ENCODE results near the gene USP26.
"Not testable (repeated sequence)": the region's sequence is repeated elsewhere in the genome, so short reads cannot be mapped to it uniquely, and the experiment has no call there.

USP26 gene

DNA sequence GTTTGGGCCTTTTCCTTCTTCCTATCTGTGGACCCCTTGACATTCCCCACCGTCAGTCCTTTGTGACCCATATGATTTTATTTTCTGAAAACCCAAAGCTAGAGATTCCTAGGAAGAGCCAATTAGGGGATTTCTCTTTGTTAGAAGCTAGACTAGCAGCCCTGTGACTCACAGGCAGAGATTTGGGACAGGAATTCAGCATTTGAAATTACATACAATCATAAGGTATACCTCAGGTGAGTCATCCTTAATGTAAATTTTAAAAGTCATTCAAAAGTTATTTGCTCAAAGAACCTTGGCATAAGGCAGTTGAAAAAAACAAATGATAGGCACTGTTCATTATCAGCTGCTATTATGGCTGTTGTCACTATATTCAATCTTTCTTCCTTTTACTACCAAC, 40.6 kb downstream of the USP26 start:
- no peak for DNase-seq
- Histone ChIP-seq H3K4me1 (no peaks in the 10 kb centered on the region), H3K36me3 (no peaks in the 10 kb centered on the region), H3K27me3 (no peaks in the 10 kb centered on the region), H3K9me3 (no peaks in the 10 kb centered on the region), H3K4me3 (ENCODE audit: low read depth, low read length) (no peak overlapping the region)
- TF ChIP-seq, protein P1, sequence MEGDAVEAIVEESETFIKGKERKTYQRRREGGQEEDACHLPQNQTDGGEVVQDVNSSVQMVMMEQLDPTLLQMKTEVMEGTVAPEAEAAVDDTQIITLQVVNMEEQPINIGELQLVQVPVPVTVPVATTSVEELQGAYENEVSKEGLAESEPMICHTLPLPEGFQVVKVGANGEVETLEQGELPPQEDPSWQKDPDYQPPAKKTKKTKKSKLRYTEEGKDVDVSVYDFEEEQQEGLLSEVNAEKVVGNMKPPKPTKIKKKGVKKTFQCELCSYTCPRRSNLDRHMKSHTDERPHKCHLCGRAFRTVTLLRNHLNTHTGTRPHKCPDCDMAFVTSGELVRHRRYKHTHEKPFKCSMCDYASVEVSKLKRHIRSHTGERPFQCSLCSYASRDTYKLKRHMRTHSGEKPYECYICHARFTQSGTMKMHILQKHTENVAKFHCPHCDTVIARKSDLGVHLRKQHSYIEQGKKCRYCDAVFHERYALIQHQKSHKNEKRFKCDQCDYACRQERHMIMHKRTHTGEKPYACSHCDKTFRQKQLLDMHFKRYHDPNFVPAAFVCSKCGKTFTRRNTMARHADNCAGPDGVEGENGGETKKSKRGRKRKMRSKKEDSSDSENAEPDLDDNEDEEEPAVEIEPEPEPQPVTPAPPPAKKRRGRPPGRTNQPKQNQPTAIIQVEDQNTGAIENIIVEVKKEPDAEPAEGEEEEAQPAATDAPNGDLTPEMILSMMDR (IDR thresholded peaks at IDR 0.05; ENCODE audit: low read depth, low read length) = no peak

GRCh38 chrX:133054761-133055405, 42.0 kb downstream of the USP26 start:
- TF ChIP-seq, protein P1 (IDR thresholded peaks at IDR 0.05; ENCODE audit: low read depth, low read length) = no peak
- H3K4me3 ChIP-seq (ENCODE audit: low read depth, low read length) = no peak overlapping the region
- no peak for DNase-seq
- H3K27me3 ChIP-seq = no peaks in the 10 kb centered on the region
- no peaks in the 10 kb centered on the region for H3K4me1 ChIP-seq
- no peaks in the 10 kb centered on the region for H3K36me3 ChIP-seq
- H3K9me3 ChIP-seq = no peaks in the 10 kb centered on the region

- DNase-seq = no peak
- Histone ChIP-seq H3K27me3 (no peaks in the 10 kb centered on the region), H3K4me3 (ENCODE audit: low read depth, low read length) (no peak overlapping the region), H3K4me1 (no peaks in the 10 kb centered on the region), H3K36me3 (no peaks in the 10 kb centered on the region), H3K9me3 (no peaks in the 10 kb centered on the region)
- TF ChIP-seq, protein P1 (IDR thresholded peaks at IDR 0.05; ENCODE audit: low read depth, low read length) = no peak
These were observed 42.9 kb downstream of the USP26 start for GRCh38 chrX:133053861-133054598.

GRCh38 chrX:133048751-133049150, 48.2 kb downstream of the USP26 start:
- Histone ChIP-seq H3K36me3 (no peaks in the 10 kb centered on the region), H3K9me3 (no peaks in the 10 kb centered on the region), H3K4me1 (no peaks in the 10 kb centered on the region), H3K27me3 (no peaks in the 10 kb centered on the region), H3K4me3 (ENCODE audit: low read depth, low read length) (no peak overlapping the region)
- DNase-seq = no peak
- TF ChIP-seq, protein P1 (IDR thresholded peaks at IDR 0.05; ENCODE audit: low read depth, low read length) = no peak

DNA sequence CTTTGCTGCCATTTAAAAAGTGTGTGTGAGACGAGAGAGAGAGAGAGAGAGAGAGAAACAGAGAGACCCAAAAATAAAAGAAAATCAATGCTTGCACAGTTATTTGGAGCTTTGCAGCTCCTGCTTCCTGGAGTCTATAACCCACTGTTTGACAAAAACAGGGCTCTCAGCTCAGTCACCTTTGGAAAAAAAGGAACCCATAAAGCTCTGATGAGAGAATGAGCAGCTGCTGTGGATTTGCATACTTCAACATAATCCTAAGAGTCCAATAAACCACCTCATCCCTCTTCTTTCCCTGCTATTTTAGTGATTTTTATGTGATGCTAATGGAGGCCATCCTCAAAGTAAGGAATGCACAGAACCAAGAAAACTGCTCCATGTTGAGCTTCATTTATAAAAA, 50.3 kb downstream of the USP26 start:
- Histone ChIP-seq H3K9me3 (no peaks in the 10 kb centered on the region), H3K4me3 (ENCODE audit: low read depth, low read length) (no peak overlapping the region), H3K27me3 (no peaks in the 10 kb centered on the region), H3K36me3 (no peaks in the 10 kb centered on the region), H3K4me1 (no peaks in the 10 kb centered on the region)
- TF ChIP-seq, protein P1 (IDR thresholded peaks at IDR 0.05; ENCODE audit: low read depth, low read length) = no peak
- DNase-seq = no peak

GRCh38 chrX:133045986-133046385, 50.9 kb downstream of the USP26 start:
- DNase-seq = no peak
- TF ChIP-seq, protein P1 (IDR thresholded peaks at IDR 0.05; ENCODE audit: low read depth, low read length) = no peak
- Histone ChIP-seq H3K36me3 (no peaks in the 10 kb centered on the region), H3K4me1 (no peaks in the 10 kb centered on the region), H3K4me3 (ENCODE audit: low read depth, low read length) (no peak overlapping the region), H3K27me3 (no peaks in the 10 kb centered on the region), H3K9me3 (no peaks in the 10 kb centered on the region)

DNA sequence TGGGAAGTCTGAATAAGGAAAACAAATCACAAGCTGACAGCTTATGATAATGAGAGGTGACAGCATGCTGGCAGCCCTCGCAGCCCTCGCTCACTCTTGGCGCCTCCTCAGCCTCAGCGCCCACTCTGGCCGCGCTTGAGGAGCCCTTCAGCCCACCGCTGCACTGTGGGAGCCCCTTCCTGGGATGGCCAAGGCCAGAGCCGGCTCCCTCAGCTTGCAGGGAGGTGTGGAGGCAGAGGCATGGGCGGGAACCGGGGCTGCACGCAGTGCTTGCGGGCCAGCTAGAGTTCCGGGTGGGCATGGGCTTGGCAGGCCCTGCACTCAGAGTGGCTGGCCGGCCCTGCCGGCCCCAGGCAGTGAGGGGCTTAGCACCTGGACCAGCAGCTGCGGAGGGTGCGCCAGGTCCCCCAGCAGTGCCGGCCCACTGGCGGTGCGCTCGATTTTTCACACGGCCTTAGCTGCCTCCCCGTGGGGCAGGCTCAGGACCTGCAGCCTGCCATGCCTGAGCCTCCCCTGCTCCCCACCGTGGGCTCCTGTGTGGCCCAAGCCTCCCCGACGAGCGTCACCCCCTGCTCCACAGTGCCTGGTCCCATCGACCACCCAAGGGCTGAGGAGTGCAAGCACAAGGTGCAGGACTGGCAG, 52.6 kb downstream of the USP26 start:
- H3K9me3 ChIP-seq; H3K4me1 ChIP-seq; H3K4me3 ChIP-seq (ENCODE audit: low read depth, low read length); H3K36me3 ChIP-seq; H3K27me3 ChIP-seq; DNase-seq: not testable (repeated sequence)
